GM12878 (cell line): ENCODE results near the gene PBRM1.

Experiments used
- CHD4 ChIP-seq: fragments of 200-600 bp; sonication (generic); IDR thresholded peaks from 2 replicates; pipeline ENCODE4 v1.6.1; 2016; ENCODE audit warnings: mild to moderate bottlenecking
- EGR1 ChIP-seq, 2 experiments: IDR thresholded peaks; 1 replicate in 1 of 2; 2 replicates in 1 of 2; pipeline ENCODE4 v1.6.1; 2011 to 2012; ENCODE audit warnings: low read depth in 2 of 2, low read length in 2 of 2, borderline replicate concordance in 1 of 2, mild to moderate bottlenecking in 1 of 2, moderate library complexity in 1 of 2
- ETV6 ChIP-seq, 2 experiments: fragments of 450-650 bp in 1 of 2; IDR thresholded peaks in 1 of 2; conservative IDR thresholded peaks in 1 of 2; 2 replicates each; pipeline ENCODE4 v1.6.1; 2014; ENCODE audit warnings: antibody characterized with exemption in 1 of 2, borderline replicate concordance in 1 of 2, low read depth in 1 of 2, mild to moderate bottlenecking in 1 of 2, moderate library complexity in 1 of 2
- HDAC6 ChIP-seq: fragments of 200-600 bp; sonication (generic); IDR thresholded peaks from one replicate; pipeline ENCODE4 v1.8.0; 2017; ENCODE audit warnings: antibody characterized with exemption; ENCODE audit not compliant: unreplicated experiment
- JUNB ChIP-seq: IDR thresholded peaks from 2 replicates; pipeline ENCODE4 v1.6.1; 2016; ENCODE audit warnings: antibody characterized with exemption, mild to moderate bottlenecking
- MYC ChIP-seq: IDR thresholded peaks from 2 replicates; pipeline ENCODE4 v1.6.1; 2011; ENCODE audit warnings: mild to moderate bottlenecking, low read length, moderate library complexity, inconsistent platforms; ENCODE audit not compliant: insufficient read depth, insufficient replicate concordance, insufficient read length, severe bottlenecking
- POLR2A ChIP-seq: IDR thresholded peaks from 2 replicates; pipeline ENCODE4 v1.6.1; 2011; ENCODE audit warnings: low read depth, mild to moderate bottlenecking, low read length
- SP1 ChIP-seq: IDR thresholded peaks from one replicate; pipeline ENCODE4 v1.6.1; 2011; ENCODE audit warnings: low read depth, low read length
- SREBF2 ChIP-seq: IDR thresholded peaks from 2 replicates; pipeline ENCODE4 v1.6.1; 2012; ENCODE audit warnings: mild to moderate bottlenecking, low read length
- TF ChIP-seq, protein P1 (sequence below), 3 experiments: IDR thresholded peaks in 2 of 3; conservative IDR thresholded peaks in 1 of 3; 2 replicates each; pipeline ENCODE4 v1.5.1; 2011; ENCODE audit warnings: low read depth in 3 of 3, low read length in 3 of 3, mild to moderate bottlenecking in 3 of 3, control low read depth in 2 of 3, moderate library complexity in 2 of 3, inconsistent platforms in 1 of 3, mixed read lengths in 1 of 3; ENCODE audit not compliant: control insufficient read depth in 2 of 3, insufficient read depth in 1 of 3; ENCODE audit errors: extremely low read depth in 1 of 3
- TF ChIP-seq, protein P2 (sequence below): IDR thresholded peaks from 2 replicates; pipeline ENCODE4 v1.6.1; 2012; ENCODE audit warnings: low read depth, low read length, improper control_type of control experiment

DNA sequence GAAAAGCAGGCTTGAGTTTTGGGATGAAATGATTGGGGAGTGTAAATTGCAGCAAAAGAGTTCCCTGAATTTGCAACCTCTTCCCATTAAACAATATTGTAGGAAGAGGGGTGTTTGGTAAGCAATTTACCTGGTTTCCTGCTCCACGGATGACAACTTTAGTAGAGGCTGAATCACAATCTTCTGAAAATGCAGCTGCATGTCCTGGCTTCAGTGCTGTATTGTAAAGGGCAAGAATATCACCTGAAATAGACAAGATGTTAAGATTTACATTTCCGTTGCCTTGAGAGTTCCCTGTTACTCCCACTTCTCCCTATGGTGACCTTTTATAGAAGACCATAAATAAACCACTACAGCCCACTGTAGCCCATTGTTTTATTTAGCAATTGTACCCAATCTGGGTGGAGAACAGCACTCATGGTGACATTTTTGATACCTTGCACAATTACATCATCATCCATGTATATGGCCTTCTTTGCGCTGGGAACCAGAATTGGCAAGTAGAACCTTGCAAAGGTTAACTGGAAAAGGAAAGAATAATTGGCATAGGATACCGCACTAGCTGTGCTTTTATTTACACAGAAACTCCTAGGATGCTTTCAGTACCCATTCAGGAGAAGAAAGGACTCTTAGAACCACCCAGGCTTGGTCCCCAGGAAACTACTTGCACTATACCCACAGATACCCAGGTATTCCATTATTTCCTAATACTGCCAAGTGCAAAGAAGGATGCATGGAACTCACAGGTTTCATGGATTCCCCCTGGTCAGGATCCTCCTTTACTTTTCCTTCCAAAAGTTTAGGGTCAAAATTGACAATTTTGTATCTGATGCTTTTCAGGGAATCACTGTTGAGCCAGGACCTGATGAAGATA is 10.3 kb upstream of the PBRM1 start:
- no peak for TF ChIP-seq SP1
- TF ChIP-seq SREBF2: no peak
- peak; percentile 45; the same call in 1 of the 2 replicates for TF ChIP-seq POLR2A
- no peak for TF ChIP-seq ETV6 (conservative IDR thresholded peaks at IDR 0.05 in 1 of 2, IDR thresholded peaks at IDR 0.05 in 1 of 2; ENCODE audit: borderline replicate concordance in 1 of 2, low read depth in 1 of 2)
- no peak for TF ChIP-seq MYC
- no peak for TF ChIP-seq HDAC6
- no peak for TF ChIP-seq EGR1 (IDR thresholded peaks at IDR 0.05; ENCODE audit: borderline replicate concordance in 1 of 2, low read depth in 2 of 2, low read length in 2 of 2)
- TF ChIP-seq CHD4: no peak
- TF ChIP-seq, protein P1, sequence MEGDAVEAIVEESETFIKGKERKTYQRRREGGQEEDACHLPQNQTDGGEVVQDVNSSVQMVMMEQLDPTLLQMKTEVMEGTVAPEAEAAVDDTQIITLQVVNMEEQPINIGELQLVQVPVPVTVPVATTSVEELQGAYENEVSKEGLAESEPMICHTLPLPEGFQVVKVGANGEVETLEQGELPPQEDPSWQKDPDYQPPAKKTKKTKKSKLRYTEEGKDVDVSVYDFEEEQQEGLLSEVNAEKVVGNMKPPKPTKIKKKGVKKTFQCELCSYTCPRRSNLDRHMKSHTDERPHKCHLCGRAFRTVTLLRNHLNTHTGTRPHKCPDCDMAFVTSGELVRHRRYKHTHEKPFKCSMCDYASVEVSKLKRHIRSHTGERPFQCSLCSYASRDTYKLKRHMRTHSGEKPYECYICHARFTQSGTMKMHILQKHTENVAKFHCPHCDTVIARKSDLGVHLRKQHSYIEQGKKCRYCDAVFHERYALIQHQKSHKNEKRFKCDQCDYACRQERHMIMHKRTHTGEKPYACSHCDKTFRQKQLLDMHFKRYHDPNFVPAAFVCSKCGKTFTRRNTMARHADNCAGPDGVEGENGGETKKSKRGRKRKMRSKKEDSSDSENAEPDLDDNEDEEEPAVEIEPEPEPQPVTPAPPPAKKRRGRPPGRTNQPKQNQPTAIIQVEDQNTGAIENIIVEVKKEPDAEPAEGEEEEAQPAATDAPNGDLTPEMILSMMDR (IDR thresholded peaks at IDR 0.05 in 2 of 3, conservative IDR thresholded peaks at IDR 0.05 in 1 of 3; ENCODE audit: control insufficient read depth in 2 of 3, extremely low read depth in 1 of 3, insufficient read depth in 1 of 3, low read depth in 3 of 3, low read length in 3 of 3): no peak
- TF ChIP-seq, protein P2, sequence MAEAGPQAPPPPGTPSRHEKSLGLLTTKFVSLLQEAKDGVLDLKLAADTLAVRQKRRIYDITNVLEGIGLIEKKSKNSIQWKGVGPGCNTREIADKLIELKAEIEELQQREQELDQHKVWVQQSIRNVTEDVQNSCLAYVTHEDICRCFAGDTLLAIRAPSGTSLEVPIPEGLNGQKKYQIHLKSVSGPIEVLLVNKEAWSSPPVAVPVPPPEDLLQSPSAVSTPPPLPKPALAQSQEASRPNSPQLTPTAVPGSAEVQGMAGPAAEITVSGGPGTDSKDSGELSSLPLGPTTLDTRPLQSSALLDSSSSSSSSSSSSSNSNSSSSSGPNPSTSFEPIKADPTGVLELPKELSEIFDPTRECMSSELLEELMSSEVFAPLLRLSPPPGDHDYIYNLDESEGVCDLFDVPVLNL: no peak
- TF ChIP-seq JUNB: no peak
